Neural crest cell (in vitro differentiated cells): ENCODE results near the gene PTPN23. TPM values are rescaled to one million over a fixed set of nuclear protein-coding genes. Genes with fewer than 3 reads are reported as not detected.
A peak's percentile ranks its signal among the peaks of the same experiment; 100 is the strongest.

Experiments
- DNase-seq: peaks from one replicate; pipeline ENCODE4 v3.0.0; 2021; ENCODE audit warnings: low read depth, mixed read lengths, low spot score
- H3K27ac Mint-ChIP-seq: one replicate; pipeline ENCODE4 v1.8.0; 2021; ENCODE audit warnings: mild to moderate bottlenecking, mixed read lengths; ENCODE audit not compliant: unreplicated experiment
- H3K27me3 Mint-ChIP-seq: 2 replicates; pipeline ENCODE4 v1.8.0; 2021; ENCODE audit warnings: low read depth, mild to moderate bottlenecking, mixed read lengths
- H3K36me3 Mint-ChIP-seq: 2 replicates; pipeline ENCODE4 v1.8.0; 2021; ENCODE audit warnings: low read depth, mild to moderate bottlenecking, mixed read lengths
- H3K4me1 Mint-ChIP-seq: 2 replicates; pipeline ENCODE4 v1.8.0; 2021; ENCODE audit warnings: mixed read lengths
- H3K4me3 Mint-ChIP-seq: one replicate; pipeline ENCODE4 v1.8.0; 2021; ENCODE audit warnings: mild to moderate bottlenecking, mixed read lengths
- H3K9me3 Mint-ChIP-seq: 2 replicates; pipeline ENCODE4 v1.8.0; 2021; ENCODE audit warnings: mixed read lengths
- total RNA-seq: library from RNA; stranded (reverse); gene quantifications from 2 replicates; pipeline ENCODE4 v1.2.1, GENCODE V29; 2021
- TF ChIP-seq, protein P1 (sequence below): fragments of 200-600 bp; sonication (generic); conservative IDR thresholded peaks from 2 replicates; pipeline ENCODE4 v1.5.0; 2021; ENCODE audit warnings: antibody characterized with exemption, mild to moderate bottlenecking

PTPN23 gene
- total RNA-seq, 1 donor from 2014 or later = 43.9 TPM

DNA sequence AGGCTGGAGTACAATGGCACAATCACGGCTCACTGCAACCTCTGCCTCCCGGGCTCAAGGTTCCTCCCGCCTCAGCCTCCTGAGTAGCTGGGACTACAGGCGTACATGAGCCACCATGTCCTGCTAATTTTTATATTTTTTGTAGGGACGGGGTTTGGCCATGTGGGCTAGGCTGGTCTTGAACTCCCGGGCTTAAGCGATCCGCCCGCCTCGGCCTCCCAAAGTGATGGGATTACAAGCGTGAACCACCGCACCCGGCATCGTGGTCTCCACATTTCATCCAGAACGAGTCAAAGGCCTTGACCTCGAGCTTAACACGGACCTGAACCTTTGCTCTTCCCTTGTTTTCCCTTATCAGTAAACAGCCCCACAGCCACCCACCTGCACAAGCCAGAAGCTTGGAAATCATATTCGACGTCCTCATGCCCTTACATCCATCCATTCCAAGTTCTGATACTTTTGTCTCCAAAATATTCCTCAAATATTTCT lies 1.4 kb upstream of the PTPN23 start:
- no peaks in the 10 kb centered on the region for H3K27me3 Mint-ChIP-seq
- TF ChIP-seq, protein P1, sequence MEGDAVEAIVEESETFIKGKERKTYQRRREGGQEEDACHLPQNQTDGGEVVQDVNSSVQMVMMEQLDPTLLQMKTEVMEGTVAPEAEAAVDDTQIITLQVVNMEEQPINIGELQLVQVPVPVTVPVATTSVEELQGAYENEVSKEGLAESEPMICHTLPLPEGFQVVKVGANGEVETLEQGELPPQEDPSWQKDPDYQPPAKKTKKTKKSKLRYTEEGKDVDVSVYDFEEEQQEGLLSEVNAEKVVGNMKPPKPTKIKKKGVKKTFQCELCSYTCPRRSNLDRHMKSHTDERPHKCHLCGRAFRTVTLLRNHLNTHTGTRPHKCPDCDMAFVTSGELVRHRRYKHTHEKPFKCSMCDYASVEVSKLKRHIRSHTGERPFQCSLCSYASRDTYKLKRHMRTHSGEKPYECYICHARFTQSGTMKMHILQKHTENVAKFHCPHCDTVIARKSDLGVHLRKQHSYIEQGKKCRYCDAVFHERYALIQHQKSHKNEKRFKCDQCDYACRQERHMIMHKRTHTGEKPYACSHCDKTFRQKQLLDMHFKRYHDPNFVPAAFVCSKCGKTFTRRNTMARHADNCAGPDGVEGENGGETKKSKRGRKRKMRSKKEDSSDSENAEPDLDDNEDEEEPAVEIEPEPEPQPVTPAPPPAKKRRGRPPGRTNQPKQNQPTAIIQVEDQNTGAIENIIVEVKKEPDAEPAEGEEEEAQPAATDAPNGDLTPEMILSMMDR = no peak

DNA sequence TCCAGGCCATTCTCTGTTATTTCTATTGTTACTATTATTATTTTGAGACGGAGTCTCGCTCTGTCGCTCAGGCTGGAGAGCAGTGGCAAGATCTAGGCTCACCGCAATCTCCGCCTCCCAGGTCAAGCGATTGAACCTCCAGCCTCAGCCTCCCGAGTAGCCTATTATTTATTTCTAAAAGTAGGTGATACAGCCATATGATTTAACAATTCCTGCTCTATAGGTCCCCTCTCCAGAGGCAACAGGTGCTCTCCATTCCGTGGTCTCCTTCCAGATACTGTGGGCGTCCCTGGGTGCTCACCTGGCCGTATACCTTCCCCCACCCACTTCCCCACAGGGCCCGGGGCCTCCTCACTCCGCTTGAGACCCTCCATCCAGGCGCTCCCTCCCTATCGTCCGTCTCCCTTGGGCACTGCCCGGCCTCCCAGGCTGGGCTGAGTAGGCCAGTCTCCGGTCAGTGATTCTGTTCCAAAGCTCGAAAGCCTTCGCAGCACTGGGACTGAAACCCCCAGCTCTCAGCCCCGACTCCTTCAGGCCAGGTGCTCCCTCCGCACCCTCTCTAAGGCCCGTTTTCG lies 708 bp upstream of the PTPN23 start:
- Mint-ChIP-seq H3K9me3 (no peaks in the 10 kb centered on the region), H3K4me3 (peak overlapping the region; percentile 97), H3K4me1 (peaks cover 28% of the 10 kb centered on the region), H3K27me3 (no peaks in the 10 kb centered on the region), H3K36me3 (no peaks in the 10 kb centered on the region), H3K27ac (peak overlapping the region; percentile 100)
- DNase-seq = no peak
- TF ChIP-seq, protein P1 = peak; percentile 20

More for the DNA sequence above, 1.4 kb upstream of the PTPN23 start:
- no peak for DNase-seq
- peak overlapping the region; percentile 100 for H3K27ac Mint-ChIP-seq
- no peaks in the 10 kb centered on the region for H3K36me3 Mint-ChIP-seq
- peak overlapping the region; percentile 97 for H3K4me3 Mint-ChIP-seq
- peaks cover 28% of the 10 kb centered on the region for H3K4me1 Mint-ChIP-seq
- H3K9me3 Mint-ChIP-seq = no peaks in the 10 kb centered on the region

DNA sequence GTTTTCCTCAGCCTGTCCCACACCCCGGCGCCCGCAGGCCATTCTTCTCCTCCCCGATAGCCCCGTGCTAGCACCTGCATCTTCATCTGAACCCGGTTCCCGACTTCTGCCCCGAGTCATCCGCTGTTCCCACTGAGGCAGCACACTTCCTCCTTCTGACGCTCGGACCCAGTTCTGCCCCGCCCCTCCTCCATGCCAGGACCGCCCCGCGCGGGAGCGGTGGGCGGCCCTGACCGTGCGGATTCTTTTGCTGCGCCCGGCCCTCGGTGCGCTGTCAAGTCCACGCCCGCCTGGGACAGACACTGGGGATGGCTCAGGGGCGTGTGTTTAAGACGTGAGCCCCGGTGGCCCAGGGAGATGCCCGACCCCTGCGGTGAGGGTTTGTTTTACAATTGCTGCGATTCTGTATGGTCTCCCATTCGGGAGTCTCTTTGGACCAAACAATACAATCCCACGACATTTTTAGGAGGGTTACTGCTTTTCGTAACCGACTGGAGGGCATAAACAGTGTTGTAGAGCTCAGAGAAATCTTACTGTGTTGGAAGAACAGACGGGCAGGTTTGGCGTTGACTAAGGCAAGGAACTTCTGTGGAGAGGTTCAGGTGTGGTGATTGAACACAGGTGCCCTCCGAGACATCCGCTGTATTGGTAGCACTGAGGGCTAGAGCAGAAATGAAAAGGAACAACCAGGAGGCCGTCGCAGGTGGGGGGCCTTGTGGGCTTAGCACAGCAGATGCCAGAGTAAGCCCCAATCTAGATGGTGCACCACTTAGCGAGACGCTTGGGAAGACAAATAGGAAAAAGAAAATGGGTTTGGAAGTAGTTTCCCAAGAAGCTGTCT lies 716 bp downstream of the PTPN23 start:
- Mint-ChIP-seq H3K36me3 (no peaks in the 10 kb centered on the region), H3K4me3 (peak overlapping the region; percentile 97), H3K4me1 (peaks cover 28% of the 10 kb centered on the region), H3K9me3 (no peaks in the 10 kb centered on the region), H3K27me3 (no peaks in the 10 kb centered on the region), H3K27ac (peak overlapping the region; percentile 92)
- TF ChIP-seq, protein P1 = no peak
- peak; percentile 78 for DNase-seq

DNA sequence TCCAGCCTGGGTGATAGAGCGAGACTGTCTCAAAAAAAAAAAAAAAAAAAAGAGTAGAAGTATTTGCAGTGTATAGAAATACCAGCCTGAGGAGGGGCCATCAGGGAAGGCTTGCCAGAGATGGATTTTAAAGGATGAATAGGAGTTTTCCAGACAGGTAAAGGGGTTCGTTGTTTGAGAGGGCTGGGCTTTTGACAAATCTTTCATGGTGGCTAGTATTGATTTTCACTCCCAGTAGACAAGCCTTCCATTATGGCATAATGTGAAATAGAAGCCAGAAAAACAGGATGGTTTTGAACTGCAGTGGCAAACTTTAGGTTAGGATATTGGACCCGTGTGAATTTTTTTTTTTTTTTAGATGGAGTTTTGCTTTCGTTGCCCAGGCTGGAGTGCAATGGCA lies 3.6 kb downstream of the PTPN23 start:
- H3K4me1 Mint-ChIP-seq = peaks cover 28% of the 10 kb centered on the region
- no peaks in the 10 kb centered on the region for H3K27me3 Mint-ChIP-seq
- H3K9me3 Mint-ChIP-seq = no peaks in the 10 kb centered on the region

DNA sequence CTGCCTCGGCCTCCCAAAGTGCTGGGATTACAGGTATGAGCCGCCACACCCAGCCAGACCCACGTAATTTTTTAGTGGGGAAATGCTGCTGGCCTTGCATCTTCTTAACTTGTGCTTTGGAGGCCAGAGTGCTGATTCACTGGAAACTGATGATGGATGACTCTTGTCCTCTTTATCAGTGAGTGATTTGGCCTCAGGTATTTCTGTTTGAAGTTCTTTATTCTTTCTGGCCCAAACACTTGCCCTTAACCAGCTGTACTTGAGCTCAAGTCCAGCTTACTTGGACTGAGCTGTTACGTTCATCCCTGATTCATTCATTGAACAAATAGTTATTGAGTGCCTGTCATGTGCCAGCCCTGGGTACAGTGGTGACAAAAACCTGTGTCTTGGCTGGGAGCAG lies 4.2 kb downstream of the PTPN23 start:
- Mint-ChIP-seq H3K4me3 (peak overlapping the region; percentile 38), H3K9me3 (no peaks in the 10 kb centered on the region), H3K27me3 (no peaks in the 10 kb centered on the region), H3K36me3 (no peaks in the 10 kb centered on the region), H3K27ac (no peak overlapping the region), H3K4me1 (peaks cover 22% of the 10 kb centered on the region)
- TF ChIP-seq, protein P1 = no peak
- no peak for DNase-seq

More for the DNA sequence above, 3.6 kb downstream of the PTPN23 start:
- Mint-ChIP-seq H3K27ac (no peak overlapping the region), H3K36me3 (no peaks in the 10 kb centered on the region), H3K4me3 (no peak overlapping the region)
- TF ChIP-seq, protein P1 = no peak
- no peak for DNase-seq
